Muscle layer of colon (tissue), 2 donors: ENCODE results near the gene GRIK2.

Experiments
- H3K27ac ChIP-seq: one replicate; pipeline ENCODE4 v1.7.0; 2013; ENCODE audit warnings: low read depth, mild to moderate bottlenecking, low read length, moderate library complexity
- H3K27me3 ChIP-seq, 2 donors: one replicate each; pipeline ENCODE4 v1.7.0; 2013; ENCODE audit warnings: low read length in 2 of 2, mild to moderate bottlenecking in 2 of 2; ENCODE audit not compliant: insufficient read depth in 2 of 2, control insufficient read depth in 1 of 2
- H3K36me3 ChIP-seq: one replicate; pipeline ENCODE4 v1.7.0; 2013; ENCODE audit warnings: mild to moderate bottlenecking, low read length; ENCODE audit not compliant: insufficient read depth
- H3K4me1 ChIP-seq: one replicate; pipeline ENCODE4 v1.7.0; 2013; ENCODE audit warnings: mild to moderate bottlenecking, low read length; ENCODE audit not compliant: insufficient read depth
- H3K4me3 ChIP-seq, 2 donors: one replicate each; pipeline ENCODE4 v1.7.0; 2013; ENCODE audit warnings: low read length in 2 of 2, low read depth in 1 of 2, mild to moderate bottlenecking in 1 of 2, moderate library complexity in 1 of 2
- H3K9ac ChIP-seq: one replicate; pipeline ENCODE4 v1.7.0; 2013; ENCODE audit warnings: low read length
- H3K9me3 ChIP-seq: one replicate; pipeline ENCODE4 v1.7.0; 2013; ENCODE audit warnings: mild to moderate bottlenecking, low read length
- donor health status: abdominal sarcoma.
- donor health status: Adenocarcinoma of cecum.

GRIK2 gene

DNA sequence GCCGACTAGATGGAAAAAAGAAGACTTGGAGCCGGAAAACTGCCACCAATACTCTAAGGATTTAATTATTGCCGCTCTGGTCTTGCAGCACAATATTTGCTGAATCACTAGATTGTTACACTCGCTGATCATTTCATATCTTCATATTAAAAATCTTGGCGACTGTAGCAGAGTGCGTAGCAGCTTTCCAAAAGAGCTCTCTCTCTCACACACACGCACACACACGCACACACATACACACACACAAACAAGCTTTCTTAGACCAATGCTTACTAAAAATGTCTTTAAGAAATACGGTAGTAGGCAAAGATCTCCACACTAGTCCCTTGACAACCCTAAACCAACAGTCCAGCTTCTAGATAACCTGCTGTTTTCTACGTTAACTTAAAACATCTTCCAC lies 7.7 kb downstream of the GRIK2 start:
- Histone ChIP-seq H3K9ac (no peak overlapping the region), H3K4me1 (no peaks in the 10 kb centered on the region), H3K27me3 (peaks cover 6 to 20% of the 10 kb centered on the region in 2 donors), H3K9me3 (no peaks in the 10 kb centered on the region), H3K4me3 (no peak overlapping the region), H3K36me3 (no peaks in the 10 kb centered on the region), H3K27ac (no peak overlapping the region)

DNA sequence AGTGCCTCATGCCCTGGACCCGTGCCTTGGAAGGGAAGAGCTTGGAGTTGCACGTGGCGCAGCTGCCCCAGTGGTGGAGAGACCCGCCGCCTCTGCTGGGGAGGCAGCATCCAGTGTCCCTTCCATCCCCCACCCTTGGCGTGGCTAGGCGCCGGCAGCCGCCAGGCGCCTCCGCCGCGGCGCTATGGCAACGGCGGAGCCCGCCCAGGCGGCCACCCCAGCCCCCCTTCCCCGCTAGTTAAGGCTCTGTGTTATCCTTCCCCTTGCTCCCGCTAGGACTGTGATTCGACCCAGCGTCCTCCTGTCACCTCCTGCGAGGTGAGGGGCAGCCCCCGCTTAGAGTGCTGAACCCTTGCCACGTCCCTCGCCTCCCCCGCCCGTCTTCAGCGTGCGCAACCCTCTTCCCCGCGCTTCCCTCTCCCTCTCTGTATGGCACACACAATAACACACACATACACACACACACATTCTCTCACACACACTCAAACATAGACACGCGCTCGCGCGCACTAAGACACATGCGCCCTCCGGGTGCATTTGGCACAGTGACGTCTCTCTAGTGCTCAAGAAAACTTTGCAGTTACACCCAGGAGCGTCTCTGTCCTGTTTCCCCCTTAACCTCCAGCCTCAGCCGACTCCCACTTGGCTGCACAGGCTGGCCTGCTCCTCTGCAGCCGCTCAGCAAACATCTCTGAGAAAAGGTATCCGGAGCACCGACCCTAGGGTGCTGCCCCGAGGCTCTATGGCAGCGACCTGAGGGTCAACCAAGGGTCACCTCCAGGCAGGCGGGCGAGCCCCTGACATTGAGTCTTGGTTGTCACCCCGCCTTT lies 8.5 kb downstream of the GRIK2 start:
- Histone ChIP-seq H3K36me3 (no peaks in the 10 kb centered on the region), H3K27ac (no peak overlapping the region), H3K4me1 (no peaks in the 10 kb centered on the region), H3K4me3 (no peak overlapping the region), H3K9me3 (no peaks in the 10 kb centered on the region), H3K9ac (no peak overlapping the region), H3K27me3 (peaks cover 6 to 20% of the 10 kb centered on the region in 2 donors)

GRCh38 chr6:101402622-101403031 lies 9.1 kb downstream of the GRIK2 start:
- Histone ChIP-seq H3K4me1 (no peaks in the 10 kb centered on the region), H3K4me3 (no peak overlapping the region), H3K36me3 (no peaks in the 10 kb centered on the region), H3K9me3 (no peaks in the 10 kb centered on the region), H3K27me3 (peaks cover 6 to 20% of the 10 kb centered on the region in 2 donors), H3K27ac (no peak overlapping the region), H3K9ac (no peak overlapping the region)

DNA sequence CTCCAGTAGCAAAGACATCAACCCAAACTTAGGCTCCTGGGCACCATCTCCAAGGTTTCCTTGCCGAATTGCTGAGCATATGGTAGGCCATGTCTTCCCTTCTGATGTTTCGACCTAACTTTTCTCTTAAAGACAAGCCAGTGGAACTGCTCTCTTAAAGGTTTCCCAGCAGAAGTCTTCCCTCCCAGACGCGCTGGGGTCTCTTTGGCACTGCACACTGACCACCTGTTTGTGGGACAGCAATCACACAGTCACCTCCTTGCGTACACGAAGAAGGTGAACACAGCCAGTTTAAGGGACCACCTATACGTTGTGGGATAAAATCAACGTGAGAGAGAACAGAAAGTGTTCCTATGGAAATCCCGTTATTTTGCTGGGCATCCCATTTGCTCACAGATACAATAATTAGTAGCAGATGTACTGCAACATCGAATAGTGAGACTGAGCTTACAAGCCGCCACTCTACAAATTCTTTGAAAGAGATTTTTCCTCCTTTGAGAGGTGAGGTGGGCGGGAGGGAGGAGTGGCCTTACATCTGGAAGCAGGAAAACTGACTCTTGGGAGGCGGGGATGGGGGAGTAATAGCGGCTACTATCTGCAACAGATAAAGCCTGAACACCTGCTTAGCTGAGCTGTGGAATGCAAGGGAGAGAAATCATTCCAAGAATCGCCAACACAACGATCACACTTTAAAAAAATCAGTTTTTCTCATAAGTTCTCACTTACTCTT lies 9.9 kb downstream of the GRIK2 start:
- Histone ChIP-seq H3K36me3 (no peaks in the 10 kb centered on the region), H3K27ac (no peak overlapping the region), H3K9ac (no peak overlapping the region), H3K9me3 (no peaks in the 10 kb centered on the region), H3K27me3 (peaks cover 6 to 20% of the 10 kb centered on the region in 2 donors), H3K4me3 (no peak overlapping the region), H3K4me1 (no peaks in the 10 kb centered on the region)

DNA sequence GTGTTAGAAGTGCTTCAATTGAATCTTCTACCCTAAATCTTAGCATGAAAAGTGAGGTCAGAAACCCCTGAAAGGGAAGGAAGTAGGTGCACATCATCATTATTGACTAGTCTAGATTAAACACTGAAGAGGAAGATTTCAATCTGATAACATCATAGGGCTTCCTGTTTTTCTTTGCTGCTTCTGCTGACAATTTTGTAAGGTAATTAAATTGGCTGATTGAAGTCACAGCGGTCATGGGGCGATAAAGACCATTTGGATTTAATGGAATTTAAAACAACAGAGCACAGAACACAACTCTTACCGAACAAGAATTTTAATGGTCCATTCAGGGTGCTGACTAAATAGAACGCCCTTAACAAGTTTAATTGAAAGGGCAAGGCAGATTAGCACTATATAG lies 11.3 kb downstream of the GRIK2 start:
- no peaks in the 10 kb centered on the region for H3K9me3 ChIP-seq
- H3K27ac ChIP-seq, result no peak overlapping the region
- H3K36me3 ChIP-seq, result no peaks in the 10 kb centered on the region
- no peaks in the 10 kb centered on the region for H3K4me1 ChIP-seq
- no peak overlapping the region for H3K9ac ChIP-seq
- no peak overlapping the region for H3K4me3 ChIP-seq
- peaks cover 6 to 14% of the 10 kb centered on the region in 2 donors for H3K27me3 ChIP-seq

GRCh38 chr6:101413773-101414172 lies 20.3 kb downstream of the GRIK2 start:
- Histone ChIP-seq H3K9me3 (no peaks in the 10 kb centered on the region), H3K9ac (no peak overlapping the region), H3K27me3 (no peaks in the 10 kb centered on the region), H3K27ac (no peak overlapping the region), H3K36me3 (no peaks in the 10 kb centered on the region), H3K4me3 (no peak overlapping the region), H3K4me1 (no peaks in the 10 kb centered on the region)

DNA sequence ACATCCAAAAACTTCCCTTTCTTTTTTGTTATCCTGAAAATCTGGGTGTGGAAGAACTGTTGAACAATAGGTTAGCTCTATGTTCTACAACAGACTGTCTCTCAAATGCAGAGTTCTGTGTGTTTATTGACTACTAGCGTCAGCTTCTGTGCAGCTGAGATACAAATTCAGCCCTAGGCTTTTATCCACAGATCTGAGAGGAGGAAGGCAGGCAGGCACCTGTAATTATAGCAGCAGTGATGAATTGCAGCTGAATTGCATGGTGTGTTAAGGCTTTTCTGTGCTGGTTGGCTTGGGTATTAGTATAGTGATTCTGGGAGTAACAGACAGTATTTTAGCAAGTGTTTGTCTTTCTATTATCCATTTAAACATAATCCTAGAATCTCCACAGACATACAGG lies 24.4 kb downstream of the GRIK2 start:
- Histone ChIP-seq H3K4me1 (no peaks in the 10 kb centered on the region), H3K4me3 (no peak overlapping the region), H3K9ac (no peak overlapping the region), H3K9me3 (no peaks in the 10 kb centered on the region), H3K27ac (no peak overlapping the region), H3K36me3 (no peaks in the 10 kb centered on the region), H3K27me3 (no peaks in the 10 kb centered on the region)

DNA sequence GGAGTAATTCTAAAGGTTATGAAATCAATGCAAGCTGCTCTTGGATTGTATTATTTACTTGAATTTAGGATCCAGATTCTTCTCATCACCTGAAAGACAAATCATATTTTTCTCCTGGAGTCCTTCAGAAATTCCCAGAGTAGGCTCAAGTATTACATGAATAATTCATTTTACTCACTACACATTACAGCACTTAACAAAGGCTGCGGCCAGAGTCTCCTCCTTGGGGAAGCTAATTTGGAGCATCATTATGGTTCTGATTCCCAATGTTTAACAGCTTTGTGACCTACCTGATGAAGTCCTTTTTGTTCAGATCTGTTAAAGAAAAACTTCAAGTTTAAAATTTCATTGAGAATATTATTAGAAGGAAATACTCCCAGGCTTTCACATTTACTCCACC lies 28.7 kb downstream of the GRIK2 start:
- Histone ChIP-seq H3K27ac (no peak overlapping the region), H3K36me3 (no peaks in the 10 kb centered on the region), H3K9me3 (no peaks in the 10 kb centered on the region), H3K4me1 (no peaks in the 10 kb centered on the region), H3K9ac (no peak overlapping the region), H3K27me3 (no peaks in the 10 kb centered on the region), H3K4me3 (no peak overlapping the region)

DNA sequence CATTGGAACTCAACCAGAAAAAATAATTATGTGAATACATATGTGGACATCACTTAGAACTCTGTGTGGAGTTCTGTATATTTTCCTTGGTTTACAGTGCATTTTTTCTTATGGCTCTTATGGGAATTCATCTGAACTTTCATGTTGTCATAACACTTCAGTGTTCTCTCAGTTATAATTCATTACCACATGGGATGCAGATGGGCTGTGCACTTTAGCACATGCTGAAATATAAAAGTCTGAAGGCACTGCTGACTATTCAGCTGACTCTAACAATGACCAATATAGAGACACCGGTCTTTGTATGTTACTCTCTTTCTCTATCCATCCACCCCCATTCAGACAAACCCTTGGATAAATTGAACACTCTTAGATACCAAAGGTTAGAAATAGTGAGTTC lies 29.3 kb downstream of the GRIK2 start:
- H3K9me3 ChIP-seq, result no peaks in the 10 kb centered on the region
- H3K4me1 ChIP-seq, result no peaks in the 10 kb centered on the region
- H3K27me3 ChIP-seq, result no peaks in the 10 kb centered on the region
- no peak overlapping the region for H3K27ac ChIP-seq
- no peaks in the 10 kb centered on the region for H3K36me3 ChIP-seq
- no peak overlapping the region for H3K9ac ChIP-seq
- no peak overlapping the region for H3K4me3 ChIP-seq

DNA sequence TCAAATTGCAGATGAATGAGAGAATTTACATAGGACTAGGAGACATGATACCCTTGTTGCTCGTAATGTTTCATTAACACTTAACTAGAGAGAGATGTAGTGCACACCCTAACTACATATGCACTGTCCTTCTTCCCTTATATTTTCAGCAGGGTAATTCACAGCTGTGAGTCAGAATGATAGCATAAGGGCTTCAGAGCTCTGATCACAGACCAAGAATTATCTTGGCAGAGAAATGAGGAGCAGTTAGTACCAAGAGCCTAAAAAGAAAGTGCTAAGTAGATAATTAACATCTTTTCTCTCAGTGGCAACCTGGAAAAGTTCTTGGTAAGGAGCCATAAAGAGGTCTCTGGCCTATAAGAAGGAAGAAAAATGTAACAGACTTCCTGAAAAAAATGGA lies 35.8 kb downstream of the GRIK2 start:
- Histone ChIP-seq H3K4me1 (no peaks in the 10 kb centered on the region), H3K4me3 (no peak overlapping the region), H3K27me3 (no peaks in the 10 kb centered on the region), H3K36me3 (no peaks in the 10 kb centered on the region), H3K9ac (no peak overlapping the region), H3K9me3 (no peaks in the 10 kb centered on the region), H3K27ac (no peak overlapping the region)

GRCh38 chr6:101429845-101430244 lies 36.3 kb downstream of the GRIK2 start:
- no peak overlapping the region for H3K9ac ChIP-seq
- H3K4me3 ChIP-seq, result no peak overlapping the region
- H3K27me3 ChIP-seq, result no peaks in the 10 kb centered on the region
- no peak overlapping the region for H3K27ac ChIP-seq
- H3K9me3 ChIP-seq, result no peaks in the 10 kb centered on the region
- no peaks in the 10 kb centered on the region for H3K36me3 ChIP-seq
- H3K4me1 ChIP-seq, result no peaks in the 10 kb centered on the region
